Tibial artery (tissue), 4 donors: ENCODE results near the gene WWP2.

Experiments used
- DNase-seq, 2 donors: peaks; one replicate each; pipeline ENCODE4 v3.0.0-alpha.2; 2019
- H3K27ac ChIP-seq, 2 donors: fragments of 200-600 bp; sonication (generic) in 1 of 2; 1 replicate in 1 of 2; 2 replicates in 1 of 2; pipeline ENCODE4 v1.5.1; 2018 to 2019; ENCODE audit warnings: mild to moderate bottlenecking in 1 of 2
- H3K27me3 ChIP-seq, 2 donors: fragments of 200-600 bp; sonication (generic) in 1 of 2; one replicate each; pipeline versions ENCODE4 v1.5.1 to v1.6.0; 2016 to 2019
- H3K36me3 ChIP-seq, 3 donors: fragments of 200-600 bp; sonication (generic) in 2 of 3; one replicate each; pipeline ENCODE4 v1.5.1; 2016 to 2019; ENCODE audit warnings: mild to moderate bottlenecking in 2 of 3
- H3K4me1 ChIP-seq, 4 donors: fragments of 200-600 bp; sonication (generic) in 2 of 4; 1 replicate in 3 of 4; 2 replicates in 1 of 4; pipeline ENCODE4 v1.5.1; 2016 to 2019
- H3K4me3 ChIP-seq, 2 donors: fragments of 200-600 bp; sonication (generic) in 1 of 2; 1 replicate in 1 of 2; 2 replicates in 1 of 2; pipeline ENCODE4 v1.5.1; 2018 to 2019; ENCODE audit warnings: mild to moderate bottlenecking in 2 of 2
- H3K9me3 ChIP-seq, 3 donors: fragments of 200-600 bp; sonication (generic) in 1 of 3; one replicate each; pipeline ENCODE4 v1.5.1; 2016 to 2019
- intact Hi-C: fragments of 100-400 bp; cut with DNase I; formaldehyde crosslinking; loops from one replicate; pipeline ENCODE4 v1.15.0; 2023; ENCODE audit warnings: low total_unique reads
- TF ChIP-seq, protein P1 (sequence below), 2 experiments: fragments of 200-600 bp in 1 of 2; fragments of 450-650 bp in 1 of 2; IDR thresholded peaks; one replicate each; pipeline ENCODE4 v1.5.1; 2017 to 2019; ENCODE audit warnings: antibody characterized with exemption in 2 of 2, mild to moderate bottlenecking in 1 of 2, moderate library complexity in 1 of 2

Gene WWP2

DNA sequence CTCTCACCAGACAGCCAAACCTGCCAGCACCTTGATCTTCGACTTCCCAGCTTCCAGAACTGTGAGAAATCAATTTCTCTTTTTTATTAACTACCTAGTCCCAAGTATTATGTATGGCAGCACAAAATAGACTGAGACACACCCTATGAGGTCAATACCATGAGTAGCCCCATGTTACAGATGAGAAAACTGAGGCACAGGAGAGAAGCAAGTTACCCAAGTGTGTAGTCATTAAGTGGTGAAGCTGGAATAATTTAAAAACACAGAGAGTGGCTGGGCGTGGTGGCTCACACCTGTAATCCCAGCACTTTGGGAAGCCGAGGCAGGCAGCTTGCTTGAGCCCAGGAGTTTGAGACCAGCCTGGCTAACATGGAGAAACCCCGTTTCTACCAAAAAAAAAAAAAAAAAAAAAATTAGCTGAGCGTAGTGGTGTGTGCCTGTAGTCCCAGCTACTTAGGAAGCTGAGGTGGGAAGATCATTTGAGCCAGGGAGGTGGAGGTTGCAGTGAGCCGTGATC lies 40.6 kb upstream of the WWP2 start:
- Histone ChIP-seq H3K4me1 (peaks cover 0 to 21% (median 6%) of the 10 kb centered on the region in 4 donors), H3K27me3 (no peaks in the 10 kb centered on the region), H3K4me3 (no peak overlapping the region), H3K36me3 (peaks cover 10 to 20% (median 18%) of the 10 kb centered on the region in 3 donors), H3K9me3 (no peaks in the 10 kb centered on the region), H3K27ac (no peak overlapping the region)
- DNase-seq, result peak in 1 of 2 donors; percentile 6
- intact Hi-C loops, result no loop called here
- TF ChIP-seq, protein P1, sequence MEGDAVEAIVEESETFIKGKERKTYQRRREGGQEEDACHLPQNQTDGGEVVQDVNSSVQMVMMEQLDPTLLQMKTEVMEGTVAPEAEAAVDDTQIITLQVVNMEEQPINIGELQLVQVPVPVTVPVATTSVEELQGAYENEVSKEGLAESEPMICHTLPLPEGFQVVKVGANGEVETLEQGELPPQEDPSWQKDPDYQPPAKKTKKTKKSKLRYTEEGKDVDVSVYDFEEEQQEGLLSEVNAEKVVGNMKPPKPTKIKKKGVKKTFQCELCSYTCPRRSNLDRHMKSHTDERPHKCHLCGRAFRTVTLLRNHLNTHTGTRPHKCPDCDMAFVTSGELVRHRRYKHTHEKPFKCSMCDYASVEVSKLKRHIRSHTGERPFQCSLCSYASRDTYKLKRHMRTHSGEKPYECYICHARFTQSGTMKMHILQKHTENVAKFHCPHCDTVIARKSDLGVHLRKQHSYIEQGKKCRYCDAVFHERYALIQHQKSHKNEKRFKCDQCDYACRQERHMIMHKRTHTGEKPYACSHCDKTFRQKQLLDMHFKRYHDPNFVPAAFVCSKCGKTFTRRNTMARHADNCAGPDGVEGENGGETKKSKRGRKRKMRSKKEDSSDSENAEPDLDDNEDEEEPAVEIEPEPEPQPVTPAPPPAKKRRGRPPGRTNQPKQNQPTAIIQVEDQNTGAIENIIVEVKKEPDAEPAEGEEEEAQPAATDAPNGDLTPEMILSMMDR (IDR thresholded peaks at IDR 0.05), result no peak

GRCh38 chr16:69724414-69724873 lies 37.7 kb upstream of the WWP2 start:
- intact Hi-C loops, result no loop called here
- H3K36me3 ChIP-seq, result no peaks in the 10 kb centered on the region
- peak in 1 of 2 donors; percentile 13 for DNase-seq
- peak overlapping the region in 1 of 2 donors; percentile 59 for H3K4me3 ChIP-seq
- TF ChIP-seq, protein P1 (IDR thresholded peaks at IDR 0.05), result no peak
- H3K27me3 ChIP-seq, result no peaks in the 10 kb centered on the region
- no peaks in the 10 kb centered on the region for H3K9me3 ChIP-seq
- H3K4me1 ChIP-seq, result peaks cover 0 to 38% (median 14%) of the 10 kb centered on the region in 4 donors
- peak overlapping the region in 1 of 2 donors; percentile 84 for H3K27ac ChIP-seq

DNA sequence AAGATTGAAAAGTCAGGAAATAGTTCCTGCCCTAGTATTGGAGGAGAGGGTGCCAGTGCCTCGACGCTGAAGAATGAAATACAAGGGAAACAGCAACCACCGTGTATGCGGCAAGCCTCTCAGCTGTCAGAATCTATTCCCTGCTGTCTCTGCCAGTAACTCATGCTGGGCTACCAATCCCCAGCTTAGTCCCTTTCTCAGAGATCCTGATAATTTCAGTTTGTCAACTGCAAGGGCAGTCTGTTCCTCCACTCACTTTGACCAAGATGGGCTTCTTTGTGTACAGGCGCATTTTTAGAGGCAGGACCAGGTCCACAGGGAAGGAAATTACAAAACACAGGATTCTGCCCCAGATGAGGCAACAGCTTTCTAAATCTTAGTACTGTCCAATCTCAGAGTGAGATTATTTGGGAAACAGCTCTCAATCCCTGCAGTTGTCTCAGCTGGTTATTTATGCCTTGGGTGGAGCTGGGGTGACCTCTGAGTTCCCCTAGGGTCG lies 37.1 kb upstream of the WWP2 start:
- intact Hi-C loops, result no loop called here
- DNase-seq, result peak in 1 of 2 donors; percentile 45
- Histone ChIP-seq H3K36me3 (no peaks in the 10 kb centered on the region), H3K27ac (peak overlapping the region; percentile 83 to 84), H3K27me3 (no peaks in the 10 kb centered on the region), H3K4me3 (peak overlapping the region in 1 of 2 donors; percentile 59), H3K4me1 (peaks cover 0 to 38% (median 14%) of the 10 kb centered on the region in 4 donors), H3K9me3 (no peaks in the 10 kb centered on the region)
- TF ChIP-seq, protein P1 (IDR thresholded peaks at IDR 0.05), result no peak

- H3K4me3 ChIP-seq, result peak overlapping the region; percentile 59 to 64
- H3K36me3 ChIP-seq, result no peaks in the 10 kb centered on the region
- DNase-seq, result peak in 1 of 2 donors; percentile 65
- peaks cover 0 to 38% (median 14%) of the 10 kb centered on the region in 4 donors for H3K4me1 ChIP-seq
- peak overlapping the region; percentile 83 to 84 for H3K27ac ChIP-seq
- no peaks in the 10 kb centered on the region for H3K27me3 ChIP-seq
- intact Hi-C loops, result no loop called here
- no peaks in the 10 kb centered on the region for H3K9me3 ChIP-seq
- TF ChIP-seq, protein P1 (IDR thresholded peaks at IDR 0.05), result no peak
Observed at GRCh38 chr16:69725480-69726312, 36.4 kb upstream of the WWP2 start.

GRCh38 chr16:69726313-69727060 lies 35.6 kb upstream of the WWP2 start, which contains the start of gene NQO1:
Gene NQO1, minus strand, starts transcription at chr16:69726560. Its CDS starts 121 bp downstream, at chr16:69726439.
- TF ChIP-seq, protein P1 (IDR thresholded peaks at IDR 0.05), result no peak
- intact Hi-C loops, result no loop called here
- H3K27ac ChIP-seq, result peak within 1 kb of the TSS; percentile 83 to 84

More at GRCh38 chr16:69726313-69727060, 35.6 kb upstream of the WWP2 start, which contains the start of gene NQO1:
- DNase-seq, result peak; percentile 91 to 96
- H3K27me3 ChIP-seq, result no peaks in the 10 kb centered on the region
- peak within 1 kb of the TSS; percentile 59 to 64 for H3K4me3 ChIP-seq
- H3K4me1 ChIP-seq, result peaks cover 0 to 38% (median 14%) of the 10 kb centered on the region in 4 donors
- no peaks in the 10 kb centered on the region for H3K9me3 ChIP-seq
- no peaks in the 10 kb centered on the region for H3K36me3 ChIP-seq
